Progenitor cell of endocrine pancreas (in vitro differentiated cells): ENCODE measurements around the gene C10orf62. TPM values are rescaled to one million over a fixed set of nuclear protein-coding genes. Genes with fewer than 3 reads are reported as not detected.
"Not testable (repeated sequence)": the region's sequence is repeated elsewhere in the genome, so short reads cannot be mapped to it uniquely, and the experiment has no call there.

Source experiments
- DNase-seq: peaks from one replicate; pipeline ENCODE4 v3.0.0; 2021; ENCODE audit warnings: low spot score; ENCODE audit not compliant: unreplicated experiment
- H3K27ac Mint-ChIP-seq: 2 replicates; pipeline ENCODE4 v1.8.0; 2021; ENCODE audit warnings: mild to moderate bottlenecking, moderate library complexity, mixed read lengths
- H3K27me3 Mint-ChIP-seq: 2 replicates; pipeline ENCODE4 v1.8.0; 2021; ENCODE audit warnings: mixed read lengths
- H3K36me3 Mint-ChIP-seq: 2 replicates; pipeline ENCODE4 v1.8.0; 2022; ENCODE audit warnings: mixed read lengths; ENCODE audit not compliant: insufficient read depth
- H3K4me1 Mint-ChIP-seq: 2 replicates; pipeline ENCODE4 v1.8.0; 2021; ENCODE audit warnings: low read depth, mixed read lengths
- H3K4me3 Mint-ChIP-seq: 2 replicates; pipeline ENCODE4 v1.8.0; 2021; ENCODE audit warnings: low read depth, mild to moderate bottlenecking, moderate library complexity, mixed read lengths
- H3K9me3 Mint-ChIP-seq: 2 replicates; pipeline ENCODE4 v1.8.0; 2021; ENCODE audit warnings: low read depth, mixed read lengths
- total RNA-seq: library from RNA; stranded (reverse); gene quantifications from 2 replicates; pipeline ENCODE4 v1.2.1, GENCODE V29; 2021
- TF ChIP-seq, protein P1 (sequence below): fragments of 200-600 bp; sonication (generic); IDR thresholded peaks from one replicate; pipeline ENCODE4 v1.5.0; 2021; ENCODE audit warnings: antibody characterized with exemption, mild to moderate bottlenecking; ENCODE audit not compliant: unreplicated experiment

The C10orf62 gene
- total RNA-seq, 1 donor from 2014 or later, result 0.96 TPM

DNA sequence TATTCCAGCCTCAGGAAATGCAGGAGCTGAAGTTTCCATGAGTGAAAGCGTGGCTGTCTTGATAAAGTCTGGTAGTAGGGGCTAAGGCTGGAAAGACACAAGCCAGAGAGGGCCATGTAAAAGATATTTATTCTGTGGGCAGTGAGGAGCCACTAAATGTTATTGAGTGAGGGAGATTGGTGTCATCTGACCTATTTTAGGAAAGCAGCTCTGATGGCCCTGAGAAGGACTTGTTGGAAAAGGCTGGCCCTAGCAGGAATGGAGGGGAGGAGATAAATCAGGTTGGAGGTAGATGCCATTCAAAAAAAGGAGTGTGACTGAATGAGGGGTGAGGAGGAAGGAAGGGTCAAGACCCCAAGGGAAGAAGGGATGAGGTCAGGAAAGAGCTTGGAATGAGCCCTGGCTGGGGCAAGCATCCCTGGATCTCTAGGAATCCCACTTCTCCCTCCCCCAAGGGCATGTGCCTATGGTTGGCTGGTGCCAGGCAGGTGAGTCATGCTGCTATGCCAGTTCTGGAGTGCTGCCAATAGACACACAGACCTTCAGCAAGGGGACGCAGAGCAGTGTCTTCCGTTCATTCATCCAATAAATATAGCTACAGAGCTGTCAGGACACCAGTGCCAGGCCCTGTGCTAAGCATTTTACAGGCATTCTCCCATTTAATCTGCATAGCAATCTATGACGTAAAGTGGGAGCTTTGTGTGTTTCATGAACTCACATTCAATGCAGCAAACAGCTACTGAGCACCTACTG, 15.0 kb upstream of the C10orf62 start:
- no peaks in the 10 kb centered on the region for H3K9me3 Mint-ChIP-seq
- no peak overlapping the region for H3K4me3 Mint-ChIP-seq
- TF ChIP-seq, protein P1, sequence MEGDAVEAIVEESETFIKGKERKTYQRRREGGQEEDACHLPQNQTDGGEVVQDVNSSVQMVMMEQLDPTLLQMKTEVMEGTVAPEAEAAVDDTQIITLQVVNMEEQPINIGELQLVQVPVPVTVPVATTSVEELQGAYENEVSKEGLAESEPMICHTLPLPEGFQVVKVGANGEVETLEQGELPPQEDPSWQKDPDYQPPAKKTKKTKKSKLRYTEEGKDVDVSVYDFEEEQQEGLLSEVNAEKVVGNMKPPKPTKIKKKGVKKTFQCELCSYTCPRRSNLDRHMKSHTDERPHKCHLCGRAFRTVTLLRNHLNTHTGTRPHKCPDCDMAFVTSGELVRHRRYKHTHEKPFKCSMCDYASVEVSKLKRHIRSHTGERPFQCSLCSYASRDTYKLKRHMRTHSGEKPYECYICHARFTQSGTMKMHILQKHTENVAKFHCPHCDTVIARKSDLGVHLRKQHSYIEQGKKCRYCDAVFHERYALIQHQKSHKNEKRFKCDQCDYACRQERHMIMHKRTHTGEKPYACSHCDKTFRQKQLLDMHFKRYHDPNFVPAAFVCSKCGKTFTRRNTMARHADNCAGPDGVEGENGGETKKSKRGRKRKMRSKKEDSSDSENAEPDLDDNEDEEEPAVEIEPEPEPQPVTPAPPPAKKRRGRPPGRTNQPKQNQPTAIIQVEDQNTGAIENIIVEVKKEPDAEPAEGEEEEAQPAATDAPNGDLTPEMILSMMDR, result no peak
- DNase-seq, result no peak
- no peaks in the 10 kb centered on the region for H3K36me3 Mint-ChIP-seq
- H3K27ac Mint-ChIP-seq, result no peak overlapping the region
- no peaks in the 10 kb centered on the region for H3K27me3 Mint-ChIP-seq
- no peaks in the 10 kb centered on the region for H3K4me1 Mint-ChIP-seq

DNA sequence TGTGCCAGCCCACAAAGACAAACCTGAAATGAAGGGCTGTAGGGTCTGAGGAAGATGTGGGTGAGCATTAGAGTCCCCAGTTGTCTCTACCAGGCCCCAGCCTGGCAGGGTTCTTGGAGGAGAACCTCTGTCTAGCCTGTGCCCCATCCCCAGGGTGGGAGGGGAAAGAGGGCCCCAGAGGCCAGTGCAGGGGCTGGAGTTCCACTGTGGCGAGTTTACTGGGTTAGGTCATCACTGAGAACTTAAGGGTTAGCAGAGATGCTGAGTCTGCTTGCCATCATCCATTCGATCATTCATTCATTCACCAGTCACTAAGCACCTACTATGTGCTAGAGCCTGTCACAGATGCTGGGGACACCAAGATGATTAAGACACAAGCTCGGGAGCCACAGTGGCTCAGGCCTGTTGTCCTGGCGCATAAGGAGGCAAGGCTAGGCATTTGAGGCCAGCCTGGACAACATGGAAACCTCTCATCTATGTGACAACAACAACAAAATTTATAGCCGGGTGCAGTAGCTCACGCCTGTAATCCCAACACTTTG, 14.3 kb upstream of the C10orf62 start:
- no peaks in the 10 kb centered on the region for H3K36me3 Mint-ChIP-seq
- no peak overlapping the region for H3K4me3 Mint-ChIP-seq
- no peak overlapping the region for H3K27ac Mint-ChIP-seq
- H3K27me3 Mint-ChIP-seq, result no peaks in the 10 kb centered on the region
- TF ChIP-seq, protein P1, result no peak
- H3K4me1 Mint-ChIP-seq, result no peaks in the 10 kb centered on the region
- no peak for DNase-seq
- H3K9me3 Mint-ChIP-seq, result no peaks in the 10 kb centered on the region

DNA sequence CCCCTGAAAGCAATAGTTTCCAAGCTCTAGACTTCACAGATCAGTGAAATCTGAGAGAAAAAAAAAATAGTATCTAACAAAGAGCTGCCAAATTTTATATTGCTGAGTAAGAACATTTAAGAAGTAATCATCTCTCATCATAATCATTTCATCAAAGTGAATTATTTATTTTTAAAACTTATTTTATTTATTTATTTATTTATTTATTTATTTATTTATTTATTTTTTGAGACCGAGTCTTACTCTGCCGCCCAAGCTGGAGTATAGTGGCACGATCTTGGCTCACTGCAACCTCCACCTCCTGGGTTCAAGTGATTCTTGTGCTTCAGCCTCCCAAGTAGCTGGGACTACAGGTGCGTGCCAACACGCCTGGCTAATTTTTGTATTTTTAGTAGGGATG, 13.0 kb upstream of the C10orf62 start:
- H3K36me3 Mint-ChIP-seq, H3K4me3 Mint-ChIP-seq, H3K9me3 Mint-ChIP-seq, H3K27ac Mint-ChIP-seq, H3K4me1 Mint-ChIP-seq, H3K27me3 Mint-ChIP-seq, DNase-seq: not testable (repeated sequence)

DNA sequence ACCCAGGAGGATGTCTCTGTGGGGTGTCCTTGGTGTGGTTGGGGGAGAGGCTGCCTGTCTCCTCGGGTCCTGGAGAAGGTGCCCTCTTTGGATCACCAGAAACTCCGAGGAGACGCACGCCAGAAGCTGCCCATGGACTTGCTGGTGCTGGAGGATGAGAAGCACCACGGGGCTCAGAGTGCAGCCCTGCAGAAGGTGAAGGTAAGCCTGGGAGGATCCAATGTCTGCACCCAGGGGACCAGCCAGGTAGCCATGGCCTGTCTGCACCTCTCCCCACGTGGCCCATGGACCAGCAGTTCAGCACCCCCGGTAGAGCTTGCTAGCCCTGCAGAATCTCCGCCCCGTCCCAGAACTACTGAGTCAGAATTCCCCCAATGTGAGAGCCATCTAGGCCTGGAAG, 11.8 kb upstream of the C10orf62 start:
- DNase-seq, result no peak
- Mint-ChIP-seq H3K27me3 (no peaks in the 10 kb centered on the region), H3K9me3 (no peaks in the 10 kb centered on the region), H3K36me3 (no peaks in the 10 kb centered on the region), H3K27ac (no peak overlapping the region), H3K4me3 (no peak overlapping the region), H3K4me1 (no peaks in the 10 kb centered on the region)
- TF ChIP-seq, protein P1, result no peak

DNA sequence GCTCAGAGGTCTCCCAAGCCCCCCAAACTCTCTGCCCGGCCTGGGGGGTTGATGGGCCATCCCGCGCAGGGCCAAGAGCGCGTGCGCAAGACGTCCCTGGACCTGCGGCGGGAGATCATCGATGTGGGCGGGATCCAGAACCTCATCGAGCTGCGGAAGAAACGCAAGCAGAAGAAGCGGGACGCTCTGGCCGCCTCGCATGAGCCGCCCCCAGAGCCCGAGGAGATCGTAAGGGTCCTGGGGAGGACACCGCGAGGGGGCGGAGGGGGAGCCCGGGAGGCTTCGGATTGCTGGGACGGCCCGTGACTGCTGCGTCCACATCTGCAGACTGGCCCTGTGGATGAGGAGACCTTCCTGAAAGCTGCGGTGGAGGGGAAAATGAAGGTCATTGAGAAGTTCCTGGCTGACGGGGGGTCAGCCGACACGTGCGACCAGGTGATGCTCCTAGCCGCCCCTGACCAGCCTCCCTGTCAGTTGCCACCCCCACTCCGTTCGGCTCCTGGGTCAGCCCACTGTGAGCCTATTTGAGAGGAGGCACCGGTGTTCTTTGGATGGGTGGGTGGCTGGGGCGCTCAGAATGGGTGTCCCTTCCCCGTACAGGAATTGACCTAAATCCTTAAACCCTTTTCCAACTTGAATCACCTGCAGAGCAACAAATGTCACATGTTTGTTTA, 11.2 kb upstream of the C10orf62 start:
- Mint-ChIP-seq H3K36me3 (no peaks in the 10 kb centered on the region), H3K4me1 (no peaks in the 10 kb centered on the region), H3K9me3 (no peaks in the 10 kb centered on the region), H3K4me3 (no peak overlapping the region), H3K27ac (no peak overlapping the region), H3K27me3 (no peaks in the 10 kb centered on the region)
- TF ChIP-seq, protein P1, result no peak
- no peak for DNase-seq
